Ramos (cell line): ENCODE results near the gene LEMD2.

Source experiments
- in situ Hi-C: fragments of 300-500 bp; cut with MboI; formaldehyde crosslinking; loops from one replicate; pipeline ENCODE4 v1.14.3; 2022; ENCODE audit warnings: low sequenced_read_pairs; ENCODE audit not compliant: unreplicated experiment

Gene LEMD2

GRCh38 chr6:33727126-33727525, 61.8 kb downstream of the LEMD2 start:
- in situ Hi-C loops, result no loop called here

GRCh38 chr6:33726696-33727095, 62.2 kb downstream of the LEMD2 start:
- in situ Hi-C loops, result no loop called here

- in situ Hi-C loops, result no loop called here
Measured at GRCh38 chr6:33725891-33726673, 62.8 kb downstream of the LEMD2 start.

GRCh38 chr6:33725222-33725621, 63.7 kb downstream of the LEMD2 start:
- in situ Hi-C loops, result no loop called here

- in situ Hi-C loops, result no loop called here
Measured at GRCh38 chr6:33724102-33725023, 64.6 kb downstream of the LEMD2 start.

GRCh38 chr6:33723371-33724085, 65.4 kb downstream of the LEMD2 start:
- in situ Hi-C loops, result no loop called here

- in situ Hi-C loops, result no loop called here
Measured at GRCh38 chr6:33722103-33722623, 66.8 kb downstream of the LEMD2 start.

- in situ Hi-C loops, result no loop called here
Measured at GRCh38 chr6:33721508-33721907, 67.4 kb downstream of the LEMD2 start.
